H9 (cell line): Measurements from ENCODE around the gene CORO1C. TPM values are rescaled to one million over a fixed set of nuclear protein-coding genes. Genes with fewer than 3 reads are reported as not detected.

Experiments used
- DNase-seq: peaks from one replicate; pipeline ENCODE4 v3.0.0-alpha.2; 2017
- H2AFZ ChIP-seq: one replicate; pipeline ENCODE4 v1.6.1; 2013; ENCODE audit warnings: mild to moderate bottlenecking, low read length, control low read depth, moderate library complexity
- H2AK5ac ChIP-seq: 2 replicates; pipeline ENCODE4 v1.6.1; 2013; ENCODE audit warnings: low read length, control low read depth, mixed read lengths; ENCODE audit not compliant: insufficient read length
- H2BK120ac ChIP-seq: one replicate; pipeline ENCODE4 v1.6.1; 2013; ENCODE audit warnings: low read depth, mild to moderate bottlenecking, low read length, control low read depth, inconsistent platforms; ENCODE audit not compliant: poor library complexity, severe bottlenecking
- H2BK12ac ChIP-seq: 2 replicates; pipeline ENCODE4 v1.6.1; 2013; ENCODE audit warnings: low read length, control low read depth, mixed read lengths, low read depth; ENCODE audit not compliant: insufficient read length
- H2BK15ac ChIP-seq: 2 replicates; pipeline ENCODE4 v1.6.1; 2013; ENCODE audit warnings: low read depth, low read length, control low read depth
- H2BK20ac ChIP-seq: one replicate; pipeline ENCODE4 v1.6.1; 2013; ENCODE audit warnings: low read depth, mild to moderate bottlenecking, low read length, control low read depth, inconsistent platforms; ENCODE audit not compliant: poor library complexity, severe bottlenecking
- H2BK5ac ChIP-seq: 2 replicates; pipeline ENCODE4 v1.6.1; 2013; ENCODE audit warnings: low read length, control low read depth, mixed read lengths; ENCODE audit not compliant: insufficient read length
- H3K14ac ChIP-seq: 2 replicates; pipeline ENCODE4 v1.6.1; 2013; ENCODE audit warnings: low read length, control low read depth; ENCODE audit not compliant: insufficient read depth
- H3K18ac ChIP-seq: 2 replicates; pipeline ENCODE4 v1.6.1; 2013; ENCODE audit warnings: low read depth, mild to moderate bottlenecking, mixed read lengths, low read length, control low read depth; ENCODE audit not compliant: insufficient read length
- H3K23ac ChIP-seq: 2 replicates; pipeline ENCODE4 v1.6.1; 2013; ENCODE audit warnings: low read length, control low read depth, mixed read lengths, low read depth; ENCODE audit not compliant: insufficient read length
- H3K23me2 ChIP-seq: 2 replicates; pipeline ENCODE4 v1.6.1; 2013; ENCODE audit warnings: low read depth, mild to moderate bottlenecking, mixed read lengths, low read length, control low read depth; ENCODE audit not compliant: insufficient read length, poor library complexity, severe bottlenecking
- H3K27ac ChIP-seq: 2 replicates; pipeline ENCODE4 v1.5.1; 2013; ENCODE audit warnings: low read length, control low read depth, mixed read lengths, low read depth; ENCODE audit not compliant: insufficient read length
- H3K27me3 ChIP-seq: 2 replicates; pipeline ENCODE4 v1.6.1; 2013; ENCODE audit warnings: low read length, control low read depth, inconsistent platforms; ENCODE audit not compliant: insufficient read depth
- H3K4ac ChIP-seq: 2 replicates; pipeline ENCODE4 v1.6.1; 2013; ENCODE audit warnings: low read depth, mild to moderate bottlenecking, control low read depth, inconsistent platforms, low read length, moderate library complexity
- H3K4me1 ChIP-seq: 2 replicates; pipeline ENCODE4 v1.6.1; 2013; ENCODE audit warnings: low read length, control low read depth, inconsistent platforms; ENCODE audit not compliant: insufficient read depth
- H3K4me2 ChIP-seq: 2 replicates; pipeline ENCODE4 v1.6.1; 2013; ENCODE audit warnings: low read length, control low read depth, mixed read lengths; ENCODE audit not compliant: insufficient read length, insufficient read depth
- H3K56ac ChIP-seq: 2 replicates; pipeline ENCODE4 v1.6.1; 2013; ENCODE audit warnings: low read depth, mild to moderate bottlenecking, mixed read lengths, low read length, control low read depth; ENCODE audit not compliant: insufficient read length
- H3K79me1 ChIP-seq: 2 replicates; pipeline ENCODE4 v1.6.1; 2013; ENCODE audit warnings: low read depth, mild to moderate bottlenecking, moderate library complexity, low read length, control low read depth, inconsistent platforms; ENCODE audit not compliant: insufficient read depth, poor library complexity, severe bottlenecking
- H3K79me2 ChIP-seq: 2 replicates; pipeline ENCODE4 v1.6.1; 2013; ENCODE audit warnings: low read length, control low read depth, inconsistent platforms; ENCODE audit not compliant: insufficient read depth
- H3K9ac ChIP-seq: 2 replicates; pipeline ENCODE4 v1.6.1; 2013; ENCODE audit warnings: low read length, control low read depth, mixed read lengths; ENCODE audit not compliant: insufficient read length; ENCODE audit errors: extremely low read depth
- H3K9me3 ChIP-seq: one replicate; pipeline ENCODE4 v1.6.1; 2013; ENCODE audit warnings: low read depth, low read length, inconsistent platforms; ENCODE audit not compliant: control insufficient read depth
- H3T11ph ChIP-seq: one replicate; pipeline ENCODE4 v1.6.1; 2013; ENCODE audit warnings: mild to moderate bottlenecking, low read length, control low read depth, inconsistent platforms
- H4K20me1 ChIP-seq: one replicate; pipeline ENCODE4 v1.6.1; 2013; ENCODE audit not compliant: control insufficient read depth, insufficient read length, insufficient read depth
- H4K5ac ChIP-seq: 2 replicates; pipeline ENCODE4 v1.6.1; 2013; ENCODE audit warnings: low read depth, mild to moderate bottlenecking, mixed read lengths, low read length, control low read depth; ENCODE audit not compliant: insufficient read length
- H4K8ac ChIP-seq: replicated peaks from 2 replicates; pipeline ENCODE4 v1.6.1; 2013; ENCODE audit warnings: low read length, control low read depth, mixed read lengths, low read depth; ENCODE audit not compliant: insufficient read length
- H4K91ac ChIP-seq: 2 replicates; pipeline ENCODE4 v1.6.1; 2013; ENCODE audit warnings: low read depth, mild to moderate bottlenecking, moderate library complexity, mixed read lengths, low read length, control low read depth; ENCODE audit not compliant: insufficient read length
- H3K27ac Mint-ChIP-seq, 3 experiments: 2 replicates in 2 of 3; 3 replicates in 1 of 3; pipeline ENCODE4 v1.8.0; 2020 to 2021; ENCODE audit warnings: mixed read lengths in 3 of 3, mild to moderate bottlenecking in 1 of 3, moderate library complexity in 1 of 3
- H3K27me3 Mint-ChIP-seq: 2 replicates; pipeline ENCODE4 v1.8.0; 2021; ENCODE audit warnings: low read depth, mild to moderate bottlenecking, moderate library complexity, mixed read lengths
- H3K36me3 Mint-ChIP-seq, 3 experiments: 2 replicates in 2 of 3; 3 replicates in 1 of 3; pipeline ENCODE4 v1.8.0; 2020 to 2021; ENCODE audit warnings: low read depth in 3 of 3, mixed read lengths in 3 of 3; ENCODE audit not compliant: insufficient read depth in 1 of 3
- H3K4me1 Mint-ChIP-seq, 2 experiments: 2 replicates each; pipeline ENCODE4 v1.8.0; 2020; ENCODE audit warnings: mixed read lengths in 2 of 2
- H3K4me3 Mint-ChIP-seq, 2 experiments: 2 replicates in 1 of 2; 3 replicates in 1 of 2; pipeline ENCODE4 v1.8.0; 2020 to 2021; ENCODE audit warnings: mild to moderate bottlenecking in 2 of 2, mixed read lengths in 2 of 2, moderate library complexity in 1 of 2
- H3K9me3 Mint-ChIP-seq, 2 experiments: 2 replicates in 1 of 2; 3 replicates in 1 of 2; pipeline ENCODE4 v1.8.0; 2020; ENCODE audit warnings: mild to moderate bottlenecking in 2 of 2, mixed read lengths in 2 of 2, moderate library complexity in 1 of 2
- WGBS: extraction: QIAGEN DNeasy Blood & Tissue Kit; methylation state at CpG from one replicate; pipeline ENCODE4 v1.1.7; 2013; ENCODE audit warnings: missing lambda C conversion rate, low lambda C conversion rate, mixed read lengths; ENCODE audit not compliant: insufficient read length; ENCODE audit errors: extremely low coverage; 5-methylcytosine and 5-hydroxymethylcytosine counted together
- total RNA-seq: library from RNA; stranded (reverse); gene quantifications from 2 replicates; pipeline ENCODE4 v1.2.1, GENCODE V29; 2021
- TF ChIP-seq, protein P1 (sequence below): fragments of 200-600 bp; sonication (generic); conservative IDR thresholded peaks from 3 replicates; pipeline ENCODE4 v1.8.0; 2021; ENCODE audit warnings: antibody characterized with exemption, mild to moderate bottlenecking

The CORO1C gene
- total RNA-seq, 1 experiment from 2014 or later = 154 TPM

DNA sequence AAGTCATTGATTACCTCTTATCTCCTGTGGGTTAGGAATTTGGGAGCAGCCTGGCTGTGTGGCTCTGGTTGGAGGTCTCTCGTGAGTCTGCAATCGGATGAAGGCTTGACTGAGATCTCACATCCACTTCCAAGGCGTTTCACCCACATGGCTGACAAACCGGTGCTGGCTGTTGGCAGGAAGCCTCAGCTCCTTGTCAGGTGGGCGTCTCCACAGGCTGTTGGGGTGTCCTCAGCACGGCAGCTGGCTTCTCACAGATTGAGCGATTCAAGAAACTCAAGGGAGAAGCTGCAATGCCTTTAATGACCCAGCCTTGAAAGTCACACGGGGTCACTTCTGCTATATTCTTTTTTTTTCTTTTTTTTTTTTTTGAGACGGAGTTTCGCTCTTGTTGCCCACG is 28.6 kb upstream of the CORO1C start:
- Histone ChIP-seq H2BK20ac (no peak overlapping the region), H3K56ac (no peak overlapping the region), H3K4ac (no peak overlapping the region), H4K91ac (no peak overlapping the region), H4K20me1 (no peaks in the 10 kb centered on the region), H2BK15ac (no peak overlapping the region; the same call in 1 of the 2 replicates), H3K4me1 (no peaks in the 10 kb centered on the region), H3K4me2 (no peak overlapping the region), H3K27me3 (no peaks in the 10 kb centered on the region), H3K23ac (no peak overlapping the region), H2AK5ac (no peak overlapping the region), H2BK5ac (no peak overlapping the region), H2BK12ac (no peak overlapping the region), H3K9ac (no peak overlapping the region), H3K18ac (no peak overlapping the region), H3K14ac (0 out of 2 replicates have a peak overlapping the region, but pooled peaks have one; percentile 80), H3T11ph (no peak overlapping the region), H4K5ac (no peak overlapping the region), H2AFZ (no peak overlapping the region), H4K8ac (no peak overlapping the region), H3K79me1 (no peaks in the 10 kb centered on the region), H3K79me2 (no peaks in the 10 kb centered on the region), H3K27ac (no peak overlapping the region), H3K9me3 (no peaks in the 10 kb centered on the region), H3K23me2 (no peaks in the 10 kb centered on the region), H2BK120ac (no peak overlapping the region)
- WGBS = no CpG with 5 or more reads among the region's 11 CpGs
- H3K9me3 Mint-ChIP-seq = no peaks in the 10 kb centered on the region
- H3K4me1 Mint-ChIP-seq = no peaks in the 10 kb centered on the region
- H3K27me3 Mint-ChIP-seq = no peaks in the 10 kb centered on the region
- no peak for DNase-seq
- no peak overlapping the region for H3K4me3 Mint-ChIP-seq
- H3K36me3 Mint-ChIP-seq = no peaks in the 10 kb centered on the region
- H3K27ac Mint-ChIP-seq = peak overlapping the region in 2 of 3 experiments; percentile 18 to 29; a peak in 2 of 7 replicates
- TF ChIP-seq, protein P1, sequence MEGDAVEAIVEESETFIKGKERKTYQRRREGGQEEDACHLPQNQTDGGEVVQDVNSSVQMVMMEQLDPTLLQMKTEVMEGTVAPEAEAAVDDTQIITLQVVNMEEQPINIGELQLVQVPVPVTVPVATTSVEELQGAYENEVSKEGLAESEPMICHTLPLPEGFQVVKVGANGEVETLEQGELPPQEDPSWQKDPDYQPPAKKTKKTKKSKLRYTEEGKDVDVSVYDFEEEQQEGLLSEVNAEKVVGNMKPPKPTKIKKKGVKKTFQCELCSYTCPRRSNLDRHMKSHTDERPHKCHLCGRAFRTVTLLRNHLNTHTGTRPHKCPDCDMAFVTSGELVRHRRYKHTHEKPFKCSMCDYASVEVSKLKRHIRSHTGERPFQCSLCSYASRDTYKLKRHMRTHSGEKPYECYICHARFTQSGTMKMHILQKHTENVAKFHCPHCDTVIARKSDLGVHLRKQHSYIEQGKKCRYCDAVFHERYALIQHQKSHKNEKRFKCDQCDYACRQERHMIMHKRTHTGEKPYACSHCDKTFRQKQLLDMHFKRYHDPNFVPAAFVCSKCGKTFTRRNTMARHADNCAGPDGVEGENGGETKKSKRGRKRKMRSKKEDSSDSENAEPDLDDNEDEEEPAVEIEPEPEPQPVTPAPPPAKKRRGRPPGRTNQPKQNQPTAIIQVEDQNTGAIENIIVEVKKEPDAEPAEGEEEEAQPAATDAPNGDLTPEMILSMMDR = no peak
